SHP77 treated with DMSO at 0.1 percent for 48 hours (cell line): ENCODE data around the gene ACOX1.
"Not testable (repeated sequence)": the region's sequence is repeated elsewhere in the genome, so short reads cannot be mapped to it uniquely, and the experiment has no call there.

Source experiments
- DNase-seq: peaks from one replicate; lab custom pipeline; 2025; lab: John Stamatoyannopoulos, UW

Gene ACOX1

DNA sequence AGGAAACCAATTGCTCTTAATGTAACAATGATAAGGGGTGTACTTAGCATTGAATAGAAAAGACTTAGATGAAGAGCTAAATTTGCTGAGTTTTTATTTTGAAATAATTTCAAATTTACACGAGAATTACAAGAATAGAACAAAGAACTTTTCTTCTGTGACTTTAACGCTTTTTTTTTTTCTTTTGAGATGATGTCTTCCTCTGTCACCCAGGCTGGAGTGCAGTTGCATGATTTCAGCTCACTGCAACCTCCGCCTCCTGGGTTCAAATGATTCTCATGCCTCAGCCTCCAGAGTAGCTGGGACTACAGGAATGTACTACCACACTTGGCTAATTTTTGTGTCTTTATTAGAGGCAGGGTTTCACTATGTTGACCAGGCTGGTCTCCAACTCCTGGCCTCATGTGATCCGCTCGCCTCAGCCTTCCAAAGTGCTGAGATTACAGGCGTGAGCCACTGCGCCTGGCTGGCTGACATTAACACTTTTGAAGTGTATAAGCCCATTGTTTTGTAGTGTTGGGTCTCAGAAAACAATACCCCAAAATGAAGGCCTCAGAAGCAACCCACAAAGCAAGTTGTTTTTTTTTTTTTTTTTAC, 2.2 kb upstream of the ACOX1 start:
- peak; percentile 23 for DNase-seq

DNA sequence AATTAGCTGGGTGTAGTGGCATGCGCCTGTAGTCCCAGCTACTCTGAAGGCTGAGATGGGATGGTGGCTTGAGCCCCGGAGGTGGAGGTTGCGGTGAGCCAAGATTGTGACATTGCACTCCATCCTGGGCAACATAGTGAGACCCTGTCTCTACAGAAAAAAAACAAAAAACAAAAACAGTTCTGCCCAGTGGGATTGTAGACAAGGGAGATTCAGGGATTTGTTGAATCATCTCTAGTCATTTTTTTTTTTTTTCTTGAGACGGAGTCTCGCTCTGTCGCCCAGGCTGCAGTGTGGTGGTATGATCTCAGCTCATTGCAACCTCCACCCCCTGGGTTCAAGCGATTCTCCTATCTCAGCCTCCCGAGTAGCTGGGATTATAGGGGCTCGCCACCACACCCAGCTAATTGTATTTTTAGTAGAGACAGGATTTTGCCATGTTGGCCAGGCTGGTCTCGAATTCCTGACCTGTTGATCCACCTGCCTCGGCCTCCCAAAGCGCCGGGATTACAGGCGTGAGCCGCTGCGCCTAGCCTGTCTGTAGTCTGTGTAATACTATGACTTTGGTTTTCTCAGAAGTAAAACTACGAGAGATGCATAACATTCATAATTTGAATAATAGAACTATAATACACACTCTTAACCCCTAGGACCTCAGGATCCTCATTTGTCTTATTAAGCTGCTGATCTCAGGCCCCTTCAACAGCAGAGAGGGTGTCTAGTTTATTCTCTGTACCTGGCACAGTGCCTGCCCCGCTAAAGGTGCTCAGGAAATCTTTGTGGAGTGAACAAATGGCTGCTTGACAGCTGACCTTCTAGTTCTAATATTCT, 1.4 kb upstream of the ACOX1 start:
- DNase-seq: no peak

DNA sequence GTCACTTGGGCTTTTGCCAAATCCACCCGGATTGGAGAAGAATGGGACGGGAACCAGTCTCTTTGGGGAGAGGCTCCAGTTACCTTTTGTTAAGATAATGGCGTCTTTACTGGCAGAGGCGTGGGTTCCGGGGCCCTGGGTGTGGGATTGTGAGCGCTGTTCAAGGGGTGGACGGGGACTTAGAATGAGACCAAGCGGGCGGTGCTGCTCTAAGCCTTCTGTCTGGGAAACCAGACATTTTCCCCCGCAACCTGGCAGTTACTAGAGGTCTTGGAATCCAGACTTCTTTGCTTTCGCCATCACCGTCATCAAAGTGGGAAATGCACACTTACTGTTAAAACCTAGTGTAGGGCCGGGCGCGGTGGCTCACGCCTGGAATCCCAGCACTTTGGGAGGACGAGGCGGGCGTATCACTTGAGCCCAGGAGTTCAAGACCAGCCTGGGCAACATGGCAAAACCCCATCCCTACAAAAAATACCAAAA, 780 bp upstream of the ACOX1 start:
- no peak for DNase-seq

DNA sequence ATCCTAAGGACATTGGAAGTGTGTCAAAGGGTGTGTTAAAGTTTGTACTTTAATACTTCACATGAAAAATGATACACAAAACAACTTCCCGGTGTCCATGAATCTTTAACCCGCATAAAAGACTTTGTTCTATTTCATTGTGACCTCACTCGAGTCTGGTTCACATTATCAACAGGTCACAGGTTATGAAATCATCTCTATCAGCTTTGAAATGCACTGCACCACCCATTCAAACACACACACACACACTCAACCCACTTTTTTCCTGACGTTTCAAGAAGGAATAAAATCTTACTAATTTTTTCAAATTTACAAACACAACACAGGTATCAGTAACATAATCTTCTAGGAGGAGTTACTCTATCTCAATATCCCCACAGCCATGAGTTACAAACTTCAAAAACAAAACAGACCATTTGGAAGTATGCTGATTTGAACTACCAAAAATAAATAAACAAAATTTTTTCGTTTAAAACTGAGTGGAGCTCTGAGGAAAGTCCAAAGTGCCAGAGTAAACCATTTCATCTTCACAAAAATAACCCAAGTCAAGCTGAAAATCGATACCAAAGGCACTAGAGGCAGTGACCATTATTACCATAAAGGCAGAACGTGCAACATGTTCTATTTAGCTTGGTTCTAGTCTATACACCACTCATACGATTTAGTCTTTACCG, 2.7 kb downstream of the ACOX1 start:
- no peak for DNase-seq

DNA sequence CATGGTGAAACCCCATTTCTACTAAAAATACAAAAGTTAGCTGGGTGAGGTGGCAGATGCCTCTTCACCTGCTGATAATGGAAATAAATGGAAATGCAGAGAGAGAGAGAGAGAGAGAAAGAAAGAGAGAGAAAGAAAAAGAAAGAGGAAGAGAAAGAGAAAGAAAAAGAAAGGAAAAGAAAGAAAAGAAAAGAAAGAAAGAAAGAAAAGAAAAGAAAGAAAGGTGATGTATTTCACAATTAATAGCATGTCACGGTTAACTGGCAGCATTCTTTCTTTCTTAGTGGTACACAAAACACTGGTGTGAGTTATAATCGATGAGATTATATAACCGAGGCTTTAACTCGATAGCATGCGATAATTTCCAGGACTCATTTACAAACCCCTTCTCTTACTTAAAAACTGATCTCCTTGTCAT, 3.2 kb downstream of the ACOX1 start:
- no peak for DNase-seq

DNA sequence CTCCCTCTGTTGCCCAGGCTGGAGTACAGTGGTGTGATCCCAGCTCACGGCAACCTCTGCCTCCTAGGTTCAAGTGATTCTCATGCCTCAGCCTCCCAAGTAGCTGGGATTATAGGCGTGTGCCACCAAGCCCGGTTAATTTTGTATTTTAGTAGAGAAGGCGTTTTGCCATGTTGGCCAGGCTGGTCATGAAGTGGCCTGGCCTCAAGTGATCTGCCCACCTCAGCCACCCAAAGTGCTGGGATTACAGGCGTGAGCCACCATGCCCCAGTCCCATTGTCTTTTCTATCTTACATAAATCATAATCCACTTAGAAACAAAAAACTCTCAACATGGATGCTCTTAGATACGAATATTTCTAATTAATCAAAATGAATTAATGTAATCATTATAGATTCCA, 3.8 kb downstream of the ACOX1 start:
- not testable (repeated sequence) for DNase-seq

DNA sequence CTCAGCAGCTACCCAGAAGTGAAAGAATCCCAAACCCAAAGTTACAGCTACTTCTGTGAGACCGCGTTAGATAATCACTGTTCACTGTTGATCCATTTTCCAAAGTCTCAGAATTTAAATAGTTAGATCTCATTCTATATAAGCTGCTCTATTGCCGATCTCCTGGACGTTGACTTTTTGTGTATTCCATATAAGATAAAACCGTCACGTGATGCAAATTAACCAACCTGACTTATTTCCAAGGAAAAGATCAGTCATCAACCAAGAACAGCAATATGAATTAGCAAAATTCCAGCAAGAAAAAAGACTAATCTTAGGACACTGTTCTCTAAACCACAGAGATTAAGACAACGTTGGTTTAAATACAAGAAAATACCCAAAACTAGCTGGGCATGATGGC, 8.3 kb downstream of the ACOX1 start:
- DNase-seq: no peak

DNA sequence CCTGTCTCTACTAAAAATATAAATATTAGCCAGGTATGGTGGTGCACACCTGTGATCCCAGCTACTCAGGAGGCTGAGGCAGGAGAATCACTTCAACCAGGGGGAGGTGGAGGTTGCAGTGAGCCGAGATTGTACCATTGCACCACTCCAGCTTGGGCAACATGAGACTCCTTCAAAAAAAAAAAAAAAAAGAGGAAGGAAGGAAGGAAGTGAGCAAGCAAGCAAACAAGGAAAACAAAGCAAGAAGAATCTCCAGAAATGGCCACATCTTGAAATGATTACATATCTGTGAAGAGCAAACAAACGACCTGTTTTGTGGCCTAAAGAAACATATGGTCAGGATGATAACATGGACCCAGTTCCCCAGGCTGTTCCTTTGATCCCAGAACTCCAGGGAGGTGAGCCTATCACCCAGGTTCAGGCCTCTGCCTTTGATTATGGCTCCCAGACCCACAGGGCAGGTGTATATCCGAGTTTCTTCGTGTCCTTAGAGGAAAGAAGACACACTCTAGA, 8.9 kb downstream of the ACOX1 start:
- no peak for DNase-seq

DNA sequence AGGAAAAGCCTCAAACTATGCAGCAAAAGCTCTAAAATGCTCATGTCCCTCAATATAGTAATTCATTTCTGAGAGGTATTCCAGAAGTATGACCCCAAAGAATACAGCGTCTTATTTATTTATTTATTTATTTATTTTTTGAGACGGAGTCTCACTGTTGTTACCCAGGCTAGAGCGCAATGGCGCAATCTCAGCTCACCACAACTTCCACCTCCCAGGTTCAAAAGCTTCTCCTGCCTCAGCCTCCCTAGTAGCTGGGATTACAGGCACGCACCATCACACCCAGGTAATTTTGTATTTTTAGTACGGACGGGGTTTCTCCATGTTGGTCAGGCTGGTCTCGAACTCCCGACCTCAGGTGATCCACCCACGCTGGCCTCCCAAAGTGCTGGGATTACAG, 9.9 kb downstream of the ACOX1 start:
- DNase-seq: not testable (repeated sequence)

DNA sequence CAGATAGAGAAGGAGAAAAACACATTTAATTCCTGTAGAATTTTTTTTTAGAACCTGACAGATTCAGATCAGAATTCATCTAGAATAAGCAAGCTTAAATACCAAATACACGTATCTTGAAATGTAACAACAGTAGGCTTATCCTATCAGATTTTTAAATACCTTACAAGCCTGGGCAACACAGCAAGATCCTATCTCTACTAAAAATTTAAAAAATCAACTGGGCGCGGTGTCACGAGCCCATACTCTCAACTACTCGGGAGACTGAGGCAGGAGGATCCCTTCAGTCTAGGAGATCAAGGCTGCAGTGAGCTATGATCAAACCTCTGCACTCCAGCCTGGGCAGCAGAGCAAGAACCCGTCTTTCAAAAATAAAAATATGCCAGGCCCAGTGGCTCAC, 13.5 kb downstream of the ACOX1 start:
- DNase-seq: no peak

DNA sequence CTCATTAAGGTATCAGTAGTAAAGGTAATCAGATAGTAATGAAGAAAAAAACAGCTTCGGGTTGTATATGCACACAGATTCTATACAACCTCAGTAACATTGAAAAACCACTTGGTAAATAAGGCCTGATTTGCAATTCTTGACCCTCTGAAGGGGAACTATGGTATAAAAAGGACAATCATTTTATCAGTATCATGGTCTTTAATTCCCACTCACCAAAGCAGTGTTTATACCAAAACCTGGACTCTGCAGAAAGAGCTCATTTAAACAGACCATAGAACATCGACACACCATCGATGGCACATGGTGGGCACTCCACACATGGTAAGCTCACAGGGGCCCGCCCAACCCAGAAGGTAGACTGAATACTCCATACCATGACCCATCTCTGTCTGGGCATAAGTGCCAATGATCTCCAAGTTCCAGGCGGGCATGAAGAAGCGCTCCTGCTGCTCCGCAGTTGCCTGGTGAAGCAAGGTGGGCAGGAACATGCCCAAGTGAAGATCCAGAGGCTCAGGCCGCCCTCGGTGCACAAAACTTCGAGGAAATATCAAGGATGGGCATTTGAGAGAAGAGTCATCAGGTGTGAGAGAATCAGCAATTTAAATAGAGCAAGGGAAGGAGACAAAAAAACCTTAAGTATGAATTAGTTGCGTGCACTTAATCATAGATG, 19.0 kb downstream of the ACOX1 start:
- DNase-seq: no peak

DNA sequence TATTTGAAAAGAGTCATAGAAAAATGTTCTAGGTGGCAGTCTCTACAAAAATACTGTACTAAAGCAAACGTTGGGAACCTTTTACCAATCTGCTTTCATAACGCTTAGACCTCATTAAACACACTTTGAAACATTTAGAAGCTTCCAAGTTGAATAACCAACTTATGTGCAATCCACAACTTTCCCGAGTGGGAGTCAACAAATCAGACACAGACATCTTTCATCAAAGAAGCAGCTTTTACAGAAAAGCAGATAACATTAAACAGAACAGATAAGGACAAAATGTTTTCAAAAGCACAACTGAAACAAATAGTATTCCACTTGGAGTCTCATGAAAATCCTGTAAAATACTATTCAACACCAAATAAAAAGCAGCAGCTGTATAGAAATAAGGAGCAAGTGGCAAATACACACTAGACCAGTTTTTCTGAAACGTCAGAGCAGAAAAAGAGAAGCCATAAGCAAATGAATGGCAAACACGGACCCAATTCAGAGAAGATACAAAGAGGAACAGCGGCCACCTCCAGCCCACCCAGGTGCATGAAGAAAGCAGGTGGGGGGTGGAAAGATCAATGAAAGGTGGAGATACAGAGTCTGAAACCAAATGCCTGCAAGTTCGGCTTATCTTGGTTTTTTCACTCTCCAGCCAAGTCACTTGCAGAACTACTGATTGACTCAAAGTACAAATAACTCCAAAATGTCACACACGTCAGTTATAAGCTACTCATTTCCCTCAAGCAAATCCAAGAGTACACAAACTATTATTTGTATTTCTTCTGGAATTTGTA, 19.7 kb downstream of the ACOX1 start:
- no peak for DNase-seq

DNA sequence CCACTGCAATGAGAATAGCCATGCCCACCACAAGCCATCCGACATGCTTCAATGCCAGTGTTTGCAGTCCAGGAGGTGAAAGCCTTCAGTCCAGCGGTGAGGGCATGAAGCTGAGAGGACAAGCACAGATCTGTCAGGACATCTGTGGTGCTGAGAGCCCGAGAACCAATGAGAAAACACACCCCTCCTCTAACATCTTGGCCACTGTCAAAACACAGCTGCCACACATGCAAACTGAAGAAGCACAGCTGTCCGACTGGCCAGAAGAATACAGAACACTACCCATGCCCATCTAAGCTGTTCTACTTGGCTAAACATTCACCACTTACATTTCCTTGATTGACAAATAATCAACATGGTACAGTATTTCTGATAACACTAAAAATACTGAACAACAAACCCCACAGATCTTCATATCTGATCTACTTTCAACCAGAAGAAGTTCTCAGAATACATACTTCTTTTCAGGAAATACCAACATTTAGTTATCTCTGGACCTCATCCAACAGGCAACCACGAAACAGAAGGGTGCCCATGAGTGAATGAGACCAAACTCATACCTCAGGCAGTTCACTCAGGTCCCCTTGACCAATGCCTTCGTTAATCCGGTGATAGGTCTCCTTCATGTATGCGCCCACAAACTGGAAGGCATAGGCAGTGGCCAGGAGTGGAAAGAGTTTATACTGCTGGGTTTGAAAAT, 28.0 kb downstream of the ACOX1 start:
- DNase-seq: no peak

DNA sequence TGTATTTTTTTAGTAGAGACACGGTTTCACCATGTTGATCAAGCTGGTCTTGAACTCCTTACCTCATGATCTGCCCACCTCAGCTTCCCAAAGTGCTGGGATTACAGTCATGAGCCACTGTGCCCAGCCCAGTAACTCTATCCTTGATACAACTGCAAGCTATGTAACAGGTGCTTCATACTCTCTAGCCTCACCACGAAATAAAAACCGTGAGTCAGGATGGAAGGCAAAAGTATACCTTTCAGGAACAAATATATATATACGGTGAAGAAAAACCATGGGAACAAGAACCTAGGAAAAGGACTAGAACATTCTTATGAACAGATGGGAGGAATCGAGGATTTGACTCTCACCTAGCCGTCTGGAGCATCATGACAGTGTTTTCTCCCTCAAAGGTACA, 28.5 kb downstream of the ACOX1 start:
- DNase-seq: no peak

DNA sequence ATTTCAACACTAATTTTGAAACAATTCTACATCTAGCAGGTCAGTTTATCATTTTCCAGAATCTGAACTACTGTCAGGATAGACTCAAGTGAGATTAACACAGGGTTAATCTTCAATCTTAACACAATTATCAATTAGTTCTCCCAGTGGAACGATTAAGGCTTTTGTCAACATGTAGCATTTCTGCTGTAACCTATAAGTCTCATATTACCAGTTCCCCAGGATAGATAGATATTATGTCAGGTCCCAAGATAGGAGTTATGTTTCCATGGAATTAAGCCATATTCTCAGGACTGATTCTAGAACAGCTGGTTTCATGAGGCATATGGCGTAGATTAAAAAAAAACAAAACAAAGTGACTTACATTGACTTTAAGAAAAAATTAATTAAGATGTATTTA, 33.8 kb downstream of the ACOX1 start:
- no peak for DNase-seq

DNA sequence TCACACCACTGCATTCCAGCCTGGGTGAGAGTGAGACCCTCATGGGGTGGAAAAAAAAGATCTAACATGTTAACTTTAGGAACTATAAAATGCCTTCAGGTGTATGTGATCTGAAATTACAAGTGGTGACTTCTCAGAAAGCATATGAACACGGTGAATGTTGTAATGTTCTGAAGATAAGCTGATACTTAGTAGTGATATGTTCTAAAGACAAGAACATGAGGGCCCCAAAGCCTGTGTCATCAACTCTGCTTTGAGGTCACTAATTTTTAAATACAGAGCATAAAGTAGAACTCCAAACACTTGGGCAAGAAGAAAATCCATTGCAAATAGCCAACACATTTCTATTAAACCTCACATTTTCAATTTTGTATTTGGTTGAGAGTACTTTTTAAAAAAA, 35.5 kb downstream of the ACOX1 start:
- DNase-seq: no peak

DNA sequence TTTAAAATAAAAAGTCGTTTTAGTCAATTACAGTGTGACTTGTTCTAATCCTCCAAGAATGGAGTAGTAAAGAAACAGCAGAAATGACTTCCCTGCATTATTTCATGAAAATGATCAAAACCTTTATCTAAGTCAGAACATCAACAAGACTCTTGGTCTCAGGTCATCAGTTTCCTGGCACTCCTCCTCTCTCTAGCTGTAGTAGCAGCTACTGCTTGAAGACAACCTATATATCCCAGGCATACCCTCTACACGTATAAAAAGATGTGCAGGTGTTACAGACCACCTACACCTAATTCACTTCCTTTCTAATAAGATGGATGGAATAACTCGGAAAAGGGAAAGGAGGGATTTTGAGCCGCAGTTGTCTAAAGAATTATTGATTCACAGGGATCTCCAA, 36.5 kb downstream of the ACOX1 start:
- no peak for DNase-seq

DNA sequence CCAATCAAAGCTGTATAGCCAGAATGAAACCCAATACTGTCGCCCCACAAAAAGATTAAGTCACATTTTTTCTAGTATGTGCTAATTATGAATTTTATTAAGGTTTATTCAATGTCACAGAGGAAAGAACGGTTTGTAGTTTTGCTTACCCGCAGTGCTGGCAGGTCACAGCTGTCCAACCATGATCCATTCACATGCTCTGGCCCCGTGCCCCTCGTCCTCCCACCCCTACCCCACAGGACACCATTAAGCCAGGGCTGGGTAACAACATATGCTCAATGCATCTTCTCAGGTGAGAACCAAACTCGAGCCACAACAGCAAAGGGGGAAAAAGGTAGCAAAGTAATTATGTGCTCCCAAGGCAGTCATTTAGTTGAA, 37.5 kb downstream of the ACOX1 start:
- no peak for DNase-seq

DNA sequence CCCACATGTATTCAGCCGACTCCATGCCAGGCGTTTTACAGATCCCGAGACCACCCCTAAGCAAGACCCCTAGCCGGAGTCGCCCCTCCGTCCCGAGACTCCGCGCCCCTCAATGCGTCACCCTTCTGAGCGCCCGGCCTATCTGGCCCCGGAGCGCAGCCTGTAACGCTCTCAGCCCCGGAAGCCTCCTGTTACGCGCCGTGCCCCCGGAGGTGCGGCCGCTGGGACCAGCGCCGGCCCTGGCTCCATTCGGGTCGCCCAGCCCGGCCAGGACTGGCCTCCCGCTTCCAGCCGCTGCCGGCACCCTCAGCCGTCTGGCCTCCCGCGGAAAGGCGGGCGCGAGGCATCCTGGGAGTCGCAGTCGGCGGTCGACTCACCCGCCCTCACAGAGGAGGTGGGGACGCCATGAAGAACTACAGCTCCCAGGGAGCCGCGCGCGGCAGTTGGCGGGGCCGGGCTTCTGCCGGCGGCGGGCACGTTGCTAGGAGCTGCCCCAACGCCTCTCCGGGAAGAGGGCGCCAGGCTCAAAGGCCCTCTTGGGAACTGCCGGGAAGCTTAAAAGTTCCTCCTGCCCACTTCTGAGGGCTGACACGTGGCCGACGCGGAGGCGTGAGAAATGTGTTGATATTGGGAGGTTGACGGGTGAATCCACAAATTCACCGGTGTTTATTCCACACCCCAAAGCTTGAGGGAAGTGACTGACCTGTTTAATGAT, 38.1 kb downstream of the ACOX1 start, which contains the start of gene FBF1:
FBF1 (minus strand) TSS at position 316 of the 715 bp plus-strand sequence. CDS start 2,893 bp downstream, outside the sequence.
- DNase-seq: peak; percentile 95

DNA sequence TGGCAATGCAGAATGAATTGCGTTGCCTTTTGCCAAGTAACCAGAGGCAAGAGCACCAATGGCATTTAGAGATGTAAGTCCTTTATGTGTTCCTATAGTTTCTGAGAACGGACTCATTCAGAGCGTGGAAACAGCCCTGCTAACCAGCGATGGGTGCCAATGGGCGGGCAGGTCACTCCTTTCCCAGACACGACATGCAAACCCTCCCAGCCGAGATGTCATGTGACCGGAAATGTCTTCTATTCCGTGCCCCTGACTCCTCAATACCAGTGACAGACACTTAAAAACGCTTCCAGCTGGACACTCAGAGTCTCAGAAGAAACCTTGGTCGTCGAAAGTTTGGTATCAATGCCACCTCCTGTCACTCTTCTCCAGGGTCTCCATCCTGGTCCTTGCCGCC, 41.3 kb downstream of the ACOX1 start:
- DNase-seq: no peak
